Duodenal mucosa (tissue), 2 donors: Measurements from ENCODE around the gene LCE1E.

Source experiments
- H3K27ac ChIP-seq: one replicate; pipeline ENCODE4 v1.7.0; 2013; ENCODE audit warnings: low read depth, low read length
- H3K27me3 ChIP-seq, 2 donors: one replicate each; pipeline ENCODE4 v1.7.0; 2013; ENCODE audit warnings: low read length in 2 of 2, control low read depth in 1 of 2; ENCODE audit not compliant: insufficient read depth in 2 of 2, control insufficient read depth in 1 of 2
- H3K36me3 ChIP-seq, 2 donors: one replicate each; pipeline ENCODE4 v1.7.0; 2013; ENCODE audit warnings: low read length in 2 of 2, control low read depth in 1 of 2; ENCODE audit not compliant: insufficient read depth in 2 of 2, control insufficient read depth in 1 of 2
- H3K4me1 ChIP-seq, 2 donors: one replicate each; pipeline ENCODE4 v1.7.0; 2013; ENCODE audit warnings: low read length in 2 of 2, control low read depth in 1 of 2; ENCODE audit not compliant: insufficient read depth in 2 of 2, control insufficient read depth in 1 of 2
- H3K4me3 ChIP-seq, 2 donors: one replicate each; pipeline ENCODE4 v1.7.0; 2013; ENCODE audit warnings: low read length in 2 of 2, low read depth in 1 of 2
- H3K9ac ChIP-seq, 2 donors: one replicate each; pipeline ENCODE4 v1.7.0; 2013; ENCODE audit warnings: low read length in 2 of 2, low read depth in 1 of 2
- H3K9me3 ChIP-seq, 2 donors: one replicate each; pipeline ENCODE4 v1.7.0; 2013; ENCODE audit warnings: low read length in 2 of 2, control low read depth in 1 of 2; ENCODE audit not compliant: control insufficient read depth in 1 of 2

LCE1E gene

DNA sequence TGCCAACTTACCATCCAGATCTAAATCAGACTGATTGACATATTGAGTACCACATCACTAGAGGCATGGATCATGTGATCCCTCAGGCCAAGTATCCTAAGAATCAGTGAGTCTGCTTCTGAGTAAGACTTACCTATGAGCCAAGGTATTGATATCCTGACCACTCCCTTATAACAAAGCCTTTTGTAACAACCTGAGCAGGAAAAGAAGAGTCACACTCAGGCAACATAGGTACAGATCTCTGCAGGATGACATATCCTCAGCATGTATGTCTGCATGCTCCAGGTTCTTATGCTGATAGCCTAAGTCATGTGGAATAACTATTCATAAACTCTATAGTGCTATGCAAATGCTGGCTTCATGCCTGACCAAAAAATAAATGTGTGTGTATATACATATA lies 38.9 kb downstream of the LCE1E start:
- H3K27me3 ChIP-seq: peaks cover 0 to 3% of the 10 kb centered on the region in 2 donors
- H3K9ac ChIP-seq: no peak overlapping the region
- no peaks in the 10 kb centered on the region for H3K4me1 ChIP-seq
- H3K4me3 ChIP-seq: no peak overlapping the region
- no peaks in the 10 kb centered on the region for H3K36me3 ChIP-seq
- no peaks in the 10 kb centered on the region for H3K9me3 ChIP-seq
- no peak overlapping the region for H3K27ac ChIP-seq

DNA sequence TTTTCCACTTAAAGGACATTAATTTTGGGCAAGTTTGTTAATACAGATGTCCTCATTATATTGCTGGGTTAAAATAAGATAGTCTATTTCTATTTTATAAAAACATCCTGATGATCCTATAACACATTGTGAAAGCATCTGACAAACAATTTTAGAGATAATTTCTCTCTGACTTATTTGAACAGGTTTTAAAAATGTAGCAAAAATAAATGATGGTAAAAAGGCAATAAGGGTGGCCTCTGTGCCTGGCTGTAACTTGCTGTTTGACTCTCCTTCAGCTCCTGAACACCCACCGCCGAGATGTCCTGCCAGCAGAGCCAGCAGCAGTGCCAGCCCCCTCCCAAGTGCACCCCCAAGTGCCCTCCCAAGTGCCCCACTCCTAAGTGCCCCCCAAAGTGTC lies 41.1 kb downstream of the LCE1E start, which contains the start of gene LCE1A:
LCE1A (plus strand) TSS at position 301 of the 400 bp plus-strand sequence; CDS start at position 301, 0 bp downstream.
- Histone ChIP-seq H3K4me3 (no peak within 1 kb of the TSS), H3K36me3 (no peaks in the 10 kb centered on the region), H3K9ac (no peak within 1 kb of the TSS), H3K27me3 (peaks cover 0 to 3% of the 10 kb centered on the region in 2 donors), H3K9me3 (no peaks in the 10 kb centered on the region), H3K27ac (no peak within 1 kb of the TSS), H3K4me1 (no peaks in the 10 kb centered on the region)

DNA sequence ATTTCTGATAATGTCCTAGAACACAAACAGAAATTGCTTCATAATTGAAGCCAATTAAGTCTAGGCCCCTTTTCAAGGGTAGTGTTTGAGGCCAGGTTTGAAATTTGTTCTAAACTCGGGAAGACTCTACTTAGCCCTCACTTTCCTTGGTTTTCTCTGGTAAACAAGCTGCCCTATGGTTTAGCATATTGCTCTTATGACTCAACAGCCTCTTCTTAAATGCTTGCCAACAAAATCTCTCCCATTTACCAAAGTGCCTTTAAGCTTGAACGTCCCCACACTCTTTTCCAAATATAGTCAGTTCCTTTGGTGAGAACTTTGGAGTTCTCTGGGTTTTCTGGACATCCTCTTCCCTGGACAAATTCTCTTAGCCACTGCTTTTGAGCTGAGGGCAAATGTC lies 50.8 kb downstream of the LCE1E start:
- H3K4me1 ChIP-seq: no peaks in the 10 kb centered on the region
- H3K27ac ChIP-seq: no peak overlapping the region
- H3K9ac ChIP-seq: no peak overlapping the region
- no peaks in the 10 kb centered on the region for H3K27me3 ChIP-seq
- H3K36me3 ChIP-seq: no peaks in the 10 kb centered on the region
- H3K9me3 ChIP-seq: no peaks in the 10 kb centered on the region
- H3K4me3 ChIP-seq: no peak overlapping the region
